Fibroblast of lung (primary cell): ENCODE measurements around the gene SYT15.
"Not testable (repeated sequence)": the region's sequence is repeated elsewhere in the genome, so short reads cannot be mapped to it uniquely, and the experiment has no call there.

ENCODE experiments used
- CTCF ChIP-seq, 2 donors: IDR thresholded peaks in 1 of 2; conservative IDR thresholded peaks in 1 of 2; 1 replicate in 1 of 2; 2 replicates in 1 of 2; pipeline ENCODE4 v1.5.1; 2011 to 2012; ENCODE audit warnings: low read length in 2 of 2, control low read depth in 1 of 2, inconsistent platforms in 1 of 2, low read depth in 1 of 2, mild to moderate bottlenecking in 1 of 2
- EZH2 ChIP-seq: IDR thresholded peaks from 2 replicates; pipeline ENCODE4 v1.5.1; 2012; ENCODE audit warnings: low read length, control low read depth, mild to moderate bottlenecking; ENCODE audit errors: missing control alignments

- TF ChIP-seq CTCF (conservative IDR thresholded peaks at IDR 0.05 in 1 of 2, IDR thresholded peaks at IDR 0.05 in 1 of 2; ENCODE audit: low read depth in 1 of 2, low read length in 2 of 2); EZH2: not testable (repeated sequence)
Measured at GRCh38 chr10:46572765-46573164, 6.2 kb upstream of the SYT15 start.
